ENCODE results near the gene ATP11B. TPM values are rescaled to one million over a fixed set of nuclear protein-coding genes. Genes with fewer than 3 reads are reported as not detected.

ATP11B gene
- total and polyA plus RNA-seq, 2 experiments from 2014 or later: 5.8 to 24.7 TPM

- TF ChIP-seq ETS1 (IDR thresholded peaks at IDR 0.05) (no peak), NANOG (IDR thresholded peaks at IDR 0.05; ENCODE audit: borderline replicate concordance) (no peak), STAT1 (IDR thresholded peaks at IDR 0.05; ENCODE audit: unreplicated experiment) (no peak)
- H3K4me2 ChIP-seq: peak overlapping the region; percentile 92
- peaks cover 11% of the 10 kb centered on the region for H3K27me3 Mint-ChIP-seq (ENCODE audit: insufficient read depth, low read depth, poor library complexity)
- peak; percentile 67 for DNase-seq (ENCODE audit: low spot score)
- ATAC-seq: peak; percentile 76
- H3K9me2 ChIP-seq (ENCODE audit: insufficient read depth): no peaks in the 10 kb centered on the region
- peaks cover 17% of the 10 kb centered on the region for H3K27me3 ChIP-seq (ENCODE audit: insufficient read depth)
- peaks cover 8% of the 10 kb centered on the region for H3K4me1 ChIP-seq (ENCODE audit: insufficient read depth)
- H3K27ac Mint-ChIP-seq: no peak overlapping the region
- H3K36me3 Mint-ChIP-seq (ENCODE audit: low read depth): no peaks in the 10 kb centered on the region
- H4K20me1 ChIP-seq (replicated peaks; ENCODE audit: insufficient read depth): no peaks in the 10 kb centered on the region
- peak overlapping the region; percentile 94 for H2AFZ ChIP-seq
- H3K9me3 Mint-ChIP-seq: no peaks in the 10 kb centered on the region
- H3K4me3 Mint-ChIP-seq: peak overlapping the region; percentile 91
- no peaks in the 10 kb centered on the region for H3F3A ChIP-seq (replicated peaks; ENCODE audit: low read depth)
- peak overlapping the region; percentile 93 for H3K4me3 ChIP-seq
- H3K36me3 ChIP-seq (ENCODE audit: insufficient read depth): no peaks in the 10 kb centered on the region
- H3K4me1 Mint-ChIP-seq: peaks cover 13% of the 10 kb centered on the region
- peaks cover 26% of the 10 kb centered on the region for H3K79me2 ChIP-seq (replicated peaks; ENCODE audit: insufficient read depth)
- H3K27ac ChIP-seq (ENCODE audit: low read depth): no peak overlapping the region
These were observed 555 bp downstream of the ATP11B start for GRCh38 chr3:182793663-182794454.

- no peak overlapping the region for H3K27ac ChIP-seq (ENCODE audit: low read depth)
- H3K9me2 ChIP-seq (ENCODE audit: insufficient read depth): no peaks in the 10 kb centered on the region
- peaks cover 11% of the 10 kb centered on the region for H3K27me3 Mint-ChIP-seq (ENCODE audit: insufficient read depth, low read depth, poor library complexity)
- no peak for TF ChIP-seq ETS1 (IDR thresholded peaks at IDR 0.05)
- no peak for TF ChIP-seq EZH2 (IDR thresholded peaks at IDR 0.05; ENCODE audit: low read depth, unreplicated experiment)
- TF ChIP-seq REST (IDR thresholded peaks at IDR 0.05; ENCODE audit: unreplicated experiment): no peak
- TF ChIP-seq EZH2phosphoT487 (IDR thresholded peaks at IDR 0.05; ENCODE audit: unreplicated experiment): no peak
- TF ChIP-seq CREB1 (CRISPR knock-in tag; IDR thresholded peaks at IDR 0.05; ENCODE audit: low read depth): no peak
- TF ChIP-seq ZNF331 (CRISPR knock-in tag; IDR thresholded peaks at IDR 0.05; ENCODE audit: low read depth): no peak
- no peak for TF ChIP-seq CTCF (conservative IDR thresholded peaks at IDR 0.05; ENCODE audit: low read depth in 2 of 2)
- H3F3A ChIP-seq (replicated peaks; ENCODE audit: low read depth): no peaks in the 10 kb centered on the region
- peaks cover 8% of the 10 kb centered on the region for H3K4me1 ChIP-seq (ENCODE audit: insufficient read depth)
- H3K4me3 Mint-ChIP-seq: peak overlapping the region; percentile 91
- peaks cover 13% of the 10 kb centered on the region for H3K4me1 Mint-ChIP-seq
- peak overlapping the region; percentile 92 for H3K4me2 ChIP-seq
- H4K20me1 ChIP-seq (replicated peaks; ENCODE audit: insufficient read depth): no peaks in the 10 kb centered on the region
- peaks cover 17% of the 10 kb centered on the region for H3K27me3 ChIP-seq (ENCODE audit: insufficient read depth)
- ATAC-seq: no peak
- DNase-seq (ENCODE audit: low spot score): no peak
- H2AFZ ChIP-seq: peak overlapping the region; percentile 94
- no peaks in the 10 kb centered on the region for H3K36me3 Mint-ChIP-seq (ENCODE audit: low read depth)
- no peaks in the 10 kb centered on the region for H3K9me3 Mint-ChIP-seq
- H3K27ac Mint-ChIP-seq: no peak overlapping the region
- H3K4me3 ChIP-seq: peak overlapping the region; percentile 93
- H3K36me3 ChIP-seq (ENCODE audit: insufficient read depth): no peaks in the 10 kb centered on the region
- peaks cover 32% of the 10 kb centered on the region for H3K79me2 ChIP-seq (replicated peaks; ENCODE audit: insufficient read depth)
These were observed 1.4 kb downstream of the ATP11B start for GRCh38 chr3:182794455-182795388.
